HepG2 (cell line): ENCODE results near the gene ANO9. TPM values are rescaled to one million over a fixed set of nuclear protein-coding genes. Genes with fewer than 3 reads are reported as not detected.
A peak's percentile ranks its signal among the peaks of the same experiment; 100 is the strongest.

ENCODE experiments used
- ELF3 ChIP-seq: IDR thresholded peaks from 2 replicates; pipeline ENCODE4 v1.6.1; 2016; ENCODE audit warnings: missing genetic modification reagents, missing compliant biosample characterization
- GFI1 ChIP-seq: sonication (generic); formaldehyde crosslinking; IDR thresholded peaks from 2 replicates; pipeline ENCODE4 v1.5.0; 2020; ENCODE audit warnings: missing genetic modification reagents, mild to moderate bottlenecking, borderline replicate concordance
- MED8 ChIP-seq: sonication (generic); formaldehyde crosslinking; IDR thresholded peaks from 2 replicates; pipeline ENCODE4 v1.8.1; 2023; ENCODE audit warnings: mild to moderate bottlenecking, missing genetic modification reagents; ENCODE audit not compliant: insufficient replicate concordance
- NR1H2 ChIP-seq: sonication (generic); formaldehyde crosslinking; IDR thresholded peaks from 2 replicates; pipeline ENCODE4 v1.8.1; 2022; ENCODE audit warnings: low read depth, missing genetic modification reagents, borderline replicate concordance
- PAXIP1 ChIP-seq: sonication (generic); formaldehyde crosslinking; conservative IDR thresholded peaks from 2 replicates; pipeline ENCODE4 v1.4.0; 2020; ENCODE audit warnings: mild to moderate bottlenecking, missing genetic modification reagents, moderate library complexity
- POLR2AphosphoS5 ChIP-seq: IDR thresholded peaks from 2 replicates; pipeline ENCODE4 v1.6.1; 2012; ENCODE audit warnings: low read depth, low read length
- ZBTB7B ChIP-seq: sonication (generic); formaldehyde crosslinking; IDR thresholded peaks from 2 replicates; pipeline ENCODE4 v1.4.0; 2020; ENCODE audit warnings: missing genetic modification reagents
- ZFP91 ChIP-seq: sonication (generic); formaldehyde crosslinking; IDR thresholded peaks from 2 replicates; pipeline ENCODE4 v1.9.0; 2022; ENCODE audit warnings: missing genetic modification reagents, mild to moderate bottlenecking, borderline replicate concordance
- ZFY ChIP-seq: sonication (generic); formaldehyde crosslinking; IDR thresholded peaks from 2 replicates; pipeline ENCODE4 v1.4.0; 2020; ENCODE audit warnings: missing genetic modification reagents
- ZMYM2 ChIP-seq: sonication (generic); formaldehyde crosslinking; IDR thresholded peaks from 2 replicates; pipeline ENCODE4 v1.8.0; 2022; ENCODE audit warnings: mild to moderate bottlenecking, missing genetic modification reagents
- ZNF839 ChIP-seq: sonication (generic); formaldehyde crosslinking; IDR thresholded peaks from 2 replicates; pipeline ENCODE4 v1.4.0; 2020; ENCODE audit warnings: missing genetic modification reagents, mild to moderate bottlenecking, borderline replicate concordance
- ZSCAN25 ChIP-seq: sonication (generic); formaldehyde crosslinking; IDR thresholded peaks from 2 replicates; pipeline ENCODE4 v1.8.0; 2022; ENCODE audit warnings: mild to moderate bottlenecking, missing genetic modification reagents
- polyA plus RNA-seq, 8 experiments: library from polyadenylated mRNA; depleted of rRNA in 3 of 8; stranded (reverse) in 7 of 8; unstranded in 1 of 8; fragments of >200 nt; fragmentation: Illumina TruSeq in 4 of 8; extraction: Trizol in 4 of 8; gene quantifications; 2 replicates each; pipeline versions ENCODE4 v1.2.1 to v1.2.3, GENCODE V29; 2011 to 2016; ENCODE audit warnings: low read depth in 4 of 8, missing spikeins in 1 of 8, mixed read lengths in 1 of 8; ENCODE audit not compliant: insufficient read depth in 1 of 8
- total RNA-seq, 5 experiments: library from RNA; depleted of rRNA; stranded (reverse); fragments of >200 nt; fragmentation: Illumina TruSeq; extraction: Trizol; gene quantifications; 2 replicates each; pipeline ENCODE4 v1.2.3, GENCODE V29; 2016; ENCODE audit warnings: low read depth in 1 of 5
- TF ChIP-seq, protein P1 (sequence below): sonication (generic); formaldehyde crosslinking; IDR thresholded peaks from 2 replicates; pipeline ENCODE4 v1.5.1; 2020; ENCODE audit warnings: mild to moderate bottlenecking, missing genetic modification reagents, moderate library complexity
- TF ChIP-seq, protein P2 (sequence below): IDR thresholded peaks from 2 replicates; pipeline ENCODE4 v1.6.1; 2012; ENCODE audit warnings: inconsistent platforms
- TF ChIP-seq, protein P3 (sequence below): sonication (generic); formaldehyde crosslinking; IDR thresholded peaks from 2 replicates; pipeline ENCODE4 v1.5.1; 2020; ENCODE audit warnings: mild to moderate bottlenecking, moderate library complexity, missing genetic modification reagents

ANO9 gene
- total and polyA plus RNA-seq, 2 of the 13 experiments (the other 11 are each of a cell fraction or from before 2014, with no cell fraction given): 8.9 to 14.3 TPM

DNA sequence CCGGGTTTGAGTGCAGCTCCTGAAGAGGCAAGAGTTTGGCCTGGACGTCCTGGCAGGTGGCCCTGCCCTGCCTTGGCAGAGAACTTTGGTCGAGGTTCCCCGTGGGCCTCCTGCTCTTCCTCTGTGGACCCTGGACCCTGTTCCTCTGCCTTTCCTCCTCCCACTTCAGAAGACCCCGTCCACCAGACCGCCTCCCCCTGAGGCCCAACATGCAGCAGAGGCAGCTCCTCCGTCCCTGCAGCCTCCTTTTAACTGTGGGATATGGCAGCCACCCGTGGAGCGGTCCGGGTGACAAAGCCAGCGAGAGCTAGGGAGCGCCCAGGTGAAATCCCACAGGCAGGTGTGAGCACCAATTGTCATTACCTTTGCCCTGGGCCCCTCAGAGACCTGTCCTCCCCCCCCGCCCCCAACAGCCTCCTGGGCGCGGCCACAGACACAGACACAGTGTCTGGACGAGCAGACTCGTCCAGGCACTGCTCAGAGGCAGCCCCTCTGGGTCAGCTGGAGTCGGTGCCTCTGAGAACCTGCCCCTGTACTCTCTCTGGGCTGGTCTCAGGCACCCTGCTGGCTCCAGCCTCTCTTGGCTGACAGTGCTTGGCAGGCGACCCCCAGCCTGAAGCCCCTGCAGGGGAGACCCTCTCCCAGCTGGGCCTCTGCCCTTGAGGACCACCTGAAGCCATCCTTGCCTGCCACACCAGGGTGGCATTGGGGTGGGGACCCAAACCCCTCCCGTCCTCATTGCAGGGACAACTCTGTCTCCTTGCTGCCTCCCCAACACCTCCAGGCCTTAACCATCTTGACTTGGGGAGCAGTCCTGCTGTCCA is 4.2 kb upstream of the ANO9 start (continued):
- TF ChIP-seq, protein P1, sequence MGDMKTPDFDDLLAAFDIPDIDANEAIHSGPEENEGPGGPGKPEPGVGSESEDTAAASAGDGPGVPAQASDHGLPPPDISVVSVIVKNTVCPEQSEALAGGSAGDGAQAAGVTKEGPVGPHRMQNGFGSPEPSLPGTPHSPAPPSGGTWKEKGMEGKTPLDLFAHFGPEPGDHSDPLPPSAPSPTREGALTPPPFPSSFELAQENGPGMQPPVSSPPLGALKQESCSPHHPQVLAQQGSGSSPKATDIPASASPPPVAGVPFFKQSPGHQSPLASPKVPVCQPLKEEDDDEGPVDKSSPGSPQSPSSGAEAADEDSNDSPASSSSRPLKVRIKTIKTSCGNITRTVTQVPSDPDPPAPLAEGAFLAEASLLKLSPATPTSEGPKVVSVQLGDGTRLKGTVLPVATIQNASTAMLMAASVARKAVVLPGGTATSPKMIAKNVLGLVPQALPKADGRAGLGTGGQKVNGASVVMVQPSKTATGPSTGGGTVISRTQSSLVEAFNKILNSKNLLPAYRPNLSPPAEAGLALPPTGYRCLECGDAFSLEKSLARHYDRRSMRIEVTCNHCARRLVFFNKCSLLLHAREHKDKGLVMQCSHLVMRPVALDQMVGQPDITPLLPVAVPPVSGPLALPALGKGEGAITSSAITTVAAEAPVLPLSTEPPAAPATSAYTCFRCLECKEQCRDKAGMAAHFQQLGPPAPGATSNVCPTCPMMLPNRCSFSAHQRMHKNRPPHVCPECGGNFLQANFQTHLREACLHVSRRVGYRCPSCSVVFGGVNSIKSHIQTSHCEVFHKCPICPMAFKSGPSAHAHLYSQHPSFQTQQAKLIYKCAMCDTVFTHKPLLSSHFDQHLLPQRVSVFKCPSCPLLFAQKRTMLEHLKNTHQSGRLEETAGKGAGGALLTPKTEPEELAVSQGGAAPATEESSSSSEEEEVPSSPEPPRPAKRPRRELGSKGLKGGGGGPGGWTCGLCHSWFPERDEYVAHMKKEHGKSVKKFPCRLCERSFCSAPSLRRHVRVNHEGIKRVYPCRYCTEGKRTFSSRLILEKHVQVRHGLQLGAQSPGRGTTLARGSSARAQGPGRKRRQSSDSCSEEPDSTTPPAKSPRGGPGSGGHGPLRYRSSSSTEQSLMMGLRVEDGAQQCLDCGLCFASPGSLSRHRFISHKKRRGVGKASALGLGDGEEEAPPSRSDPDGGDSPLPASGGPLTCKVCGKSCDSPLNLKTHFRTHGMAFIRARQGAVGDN (CRISPR knock-in tag): peak; percentile 73
- TF ChIP-seq, protein P2, sequence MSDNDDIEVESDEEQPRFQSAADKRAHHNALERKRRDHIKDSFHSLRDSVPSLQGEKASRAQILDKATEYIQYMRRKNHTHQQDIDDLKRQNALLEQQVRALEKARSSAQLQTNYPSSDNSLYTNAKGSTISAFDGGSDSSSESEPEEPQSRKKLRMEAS: peak; percentile 77
- TF ChIP-seq ZNF839 (CRISPR knock-in tag): 0 out of 2 replicates have a peak, but pooled peaks have one; percentile 27
- peak; percentile 31; the same call in 1 of the 2 replicates for TF ChIP-seq ZSCAN25 (CRISPR knock-in tag)
- peak; percentile 47; the same call in 1 of the 2 replicates for TF ChIP-seq ELF3
- TF ChIP-seq MED8 (CRISPR knock-in tag): peak; percentile 24
- TF ChIP-seq NR1H2 (CRISPR knock-in tag): no peak
- TF ChIP-seq ZBTB7B (CRISPR knock-in tag): peak; percentile 45
- TF ChIP-seq GFI1 (CRISPR knock-in tag): peak; percentile 35; the same call in 1 of the 2 replicates
- TF ChIP-seq ZFY (CRISPR knock-in tag): peak; percentile 54
- peak; percentile 77 for TF ChIP-seq ZFP91 (CRISPR knock-in tag)
- TF ChIP-seq PAXIP1 (CRISPR knock-in tag): peak; percentile 94
- peak; percentile 54; the same call in 1 of the 2 replicates for TF ChIP-seq ZMYM2 (CRISPR knock-in tag)
- peak; percentile 72 for TF ChIP-seq POLR2AphosphoS5
- TF ChIP-seq, protein P3, sequence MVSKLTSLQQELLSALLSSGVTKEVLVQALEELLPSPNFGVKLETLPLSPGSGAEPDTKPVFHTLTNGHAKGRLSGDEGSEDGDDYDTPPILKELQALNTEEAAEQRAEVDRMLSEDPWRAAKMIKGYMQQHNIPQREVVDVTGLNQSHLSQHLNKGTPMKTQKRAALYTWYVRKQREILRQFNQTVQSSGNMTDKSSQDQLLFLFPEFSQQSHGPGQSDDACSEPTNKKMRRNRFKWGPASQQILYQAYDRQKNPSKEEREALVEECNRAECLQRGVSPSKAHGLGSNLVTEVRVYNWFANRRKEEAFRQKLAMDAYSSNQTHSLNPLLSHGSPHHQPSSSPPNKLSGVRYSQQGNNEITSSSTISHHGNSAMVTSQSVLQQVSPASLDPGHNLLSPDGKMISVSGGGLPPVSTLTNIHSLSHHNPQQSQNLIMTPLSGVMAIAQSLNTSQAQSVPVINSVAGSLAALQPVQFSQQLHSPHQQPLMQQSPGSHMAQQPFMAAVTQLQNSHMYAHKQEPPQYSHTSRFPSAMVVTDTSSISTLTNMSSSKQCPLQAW (CRISPR knock-in tag): peak; percentile 49; the same call in 1 of the 2 replicates
